Activated naive CD8-positive, alpha-beta T cell treated with anti-CD3 and anti-CD28 coated beads, Interleukin-2, amount 10 ng/mL, durations not matched to agents 7 days and 5 days (primary cell): ENCODE data around the gene ARID4B. TPM values are rescaled to one million over a fixed set of nuclear protein-coding genes. Genes with fewer than 3 reads are reported as not detected.
A peak's percentile ranks its signal among the peaks of the same experiment; 100 is the strongest.
"Not testable (repeated sequence)": the region's sequence is repeated elsewhere in the genome, so short reads cannot be mapped to it uniquely, and the experiment has no call there.

ENCODE experiments used
- ATAC-seq: fragments of 150-1000 bp; cut with Tn5 transposase; one replicate; pipeline ENCODE4 v1.10.0; 2021; ENCODE audit warnings: low read depth, moderate library complexity
- POLR2A ChIA-PET: fragments of 350-600 bp; sonication (Branson Sonifier 250); formaldehyde crosslinking; loops from one replicate; lab custom pipeline; 2021; ENCODE audit warnings: antibody characterized with exemption; lab: Charles Lee
- DNase-seq: peaks from one replicate; pipeline ENCODE4 v3.0.0; 2021
- H3K27ac Mint-ChIP-seq: one replicate; pipeline ENCODE4 v1.8.0; 2022; ENCODE audit warnings: mild to moderate bottlenecking, mixed read lengths
- H3K27me3 Mint-ChIP-seq: one replicate; pipeline ENCODE4 v1.8.0; 2022; ENCODE audit warnings: mild to moderate bottlenecking, moderate library complexity, mixed read lengths
- H3K36me3 Mint-ChIP-seq: one replicate; pipeline ENCODE4 v1.8.0; 2021; ENCODE audit warnings: mild to moderate bottlenecking, mixed read lengths
- H3K4me1 Mint-ChIP-seq: one replicate; pipeline ENCODE4 v1.8.0; 2021; ENCODE audit warnings: mixed read lengths
- H3K4me3 Mint-ChIP-seq: one replicate; pipeline ENCODE4 v1.8.0; 2022; ENCODE audit warnings: mild to moderate bottlenecking, moderate library complexity, mixed read lengths
- H3K9me3 Mint-ChIP-seq: one replicate; pipeline ENCODE4 v1.8.0; 2021; ENCODE audit warnings: mixed read lengths
- total RNA-seq, 2 experiments: library from RNA; stranded (reverse); gene quantifications; one replicate each; pipeline ENCODE4 v1.2.3, GENCODE V29; 2021

Gene ARID4B
- total RNA-seq, 2 experiments from 2014 or later: 62.3 to 66.6 TPM

- Mint-ChIP-seq H3K27me3 (no peaks in the 10 kb centered on the region), H3K4me1 (peaks cover 27% of the 10 kb centered on the region), H3K27ac (no peak overlapping the region), H3K4me3 (no peak overlapping the region), H3K9me3 (no peaks in the 10 kb centered on the region), H3K36me3 (peaks cover 15% of the 10 kb centered on the region)
- DNase-seq (no peak), ATAC-seq (no peak)
- POLR2A ChIA-PET: no interaction called here
Measured at GRCh38 chr1:235240960-235241359, 87.0 kb downstream of the ARID4B start.

GRCh38 chr1:235239851-235240250 lies 88.1 kb downstream of the ARID4B start:
- Mint-ChIP-seq H3K4me1 (peaks cover 22% of the 10 kb centered on the region), H3K27ac (no peak overlapping the region), H3K4me3 (no peak overlapping the region), H3K36me3 (peaks cover 15% of the 10 kb centered on the region), H3K9me3 (no peaks in the 10 kb centered on the region), H3K27me3 (no peaks in the 10 kb centered on the region)
- no peak for DNase-seq
- POLR2A ChIA-PET: interaction anchor here (1.2 kb wide), 1 partner anchor 79 kb away, joined by 5 read pairs; the partner anchor contains the start of gene RBM34
- no peak for ATAC-seq

GRCh38 chr1:235238558-235238957 lies 89.4 kb downstream of the ARID4B start:
- ATAC-seq (no peak), DNase-seq (no peak)
- Mint-ChIP-seq H3K36me3 (peaks cover 14% of the 10 kb centered on the region), H3K4me1 (peaks cover 18% of the 10 kb centered on the region), H3K9me3 (no peaks in the 10 kb centered on the region), H3K4me3 (no peak overlapping the region), H3K27ac (no peak overlapping the region), H3K27me3 (no peaks in the 10 kb centered on the region)
- POLR2A ChIA-PET: no interaction called here

- Mint-ChIP-seq H3K27ac (no peak overlapping the region), H3K36me3 (peaks cover 17% of the 10 kb centered on the region), H3K4me3 (no peak overlapping the region), H3K4me1 (peaks cover 15% of the 10 kb centered on the region), H3K27me3 (no peaks in the 10 kb centered on the region), H3K9me3 (no peaks in the 10 kb centered on the region)
- ATAC-seq: no peak
- POLR2A ChIA-PET: interaction anchor here (0.6 kb wide), 1 partner anchor 390 kb away, joined by 3 read pairs; no protein-coding TSS in a partner anchor
- no peak for DNase-seq
Measured at GRCh38 chr1:235236128-235236527, 91.9 kb downstream of the ARID4B start.

- Mint-ChIP-seq H3K27ac (no peak overlapping the region), H3K36me3 (peaks cover 17% of the 10 kb centered on the region), H3K27me3 (no peaks in the 10 kb centered on the region), H3K4me1 (peaks cover 3% of the 10 kb centered on the region), H3K4me3 (no peak overlapping the region), H3K9me3 (no peaks in the 10 kb centered on the region)
- DNase-seq (no peak), ATAC-seq (no peak)
- POLR2A ChIA-PET: interaction anchor here (0.6 kb wide), 2 partner anchors 69 to 449 kb away, joined by 3 read pairs; partner anchors contain the start of gene RBM34
Measured at GRCh38 chr1:235229868-235230267, 98.1 kb downstream of the ARID4B start.

GRCh38 chr1:235227414-235227813 lies 100.6 kb downstream of the ARID4B start:
- DNase-seq (no peak), ATAC-seq (no peak)
- H3K36me3 Mint-ChIP-seq: peaks cover 16% of the 10 kb centered on the region
- POLR2A ChIA-PET: no interaction called here
- H3K4me1 Mint-ChIP-seq: peaks cover 2% of the 10 kb centered on the region
- no peak overlapping the region for H3K4me3 Mint-ChIP-seq
- H3K27ac Mint-ChIP-seq: no peak overlapping the region
- H3K27me3 Mint-ChIP-seq: no peaks in the 10 kb centered on the region
- no peaks in the 10 kb centered on the region for H3K9me3 Mint-ChIP-seq

- Mint-ChIP-seq H3K4me1 (peaks cover 2% of the 10 kb centered on the region), H3K27me3 (no peaks in the 10 kb centered on the region), H3K36me3 (peaks cover 16% of the 10 kb centered on the region), H3K9me3 (no peaks in the 10 kb centered on the region), H3K4me3 (no peak overlapping the region), H3K27ac (peak overlapping the region; percentile 22)
- POLR2A ChIA-PET: no interaction called here
- no peak for ATAC-seq
- DNase-seq: no peak
Measured at GRCh38 chr1:235226933-235227332, 101.0 kb downstream of the ARID4B start.

- Mint-ChIP-seq H3K9me3 (no peaks in the 10 kb centered on the region), H3K4me3 (no peak overlapping the region), H3K36me3 (peaks cover 17% of the 10 kb centered on the region), H3K27me3 (no peaks in the 10 kb centered on the region), H3K4me1 (peaks cover 2% of the 10 kb centered on the region), H3K27ac (no peak overlapping the region)
- DNase-seq (no peak), ATAC-seq (no peak)
- POLR2A ChIA-PET: interaction anchor here (1.0 kb wide), 1 partner anchor 64 kb away, joined by 4 read pairs; the partner anchor contains the start of gene RBM34
Measured at GRCh38 chr1:235225299-235225698, 102.7 kb downstream of the ARID4B start.

GRCh38 chr1:235221653-235222375 lies 106.2 kb downstream of the ARID4B start:
- Mint-ChIP-seq H3K4me1 (peaks cover 1% of the 10 kb centered on the region), H3K9me3 (no peaks in the 10 kb centered on the region), H3K27me3 (no peaks in the 10 kb centered on the region), H3K4me3 (no peak overlapping the region), H3K27ac (no peak overlapping the region), H3K36me3 (peaks cover 14% of the 10 kb centered on the region)
- POLR2A ChIA-PET: no interaction called here
- no peak for ATAC-seq
- no peak for DNase-seq

- POLR2A ChIA-PET: interaction anchor here (0.7 kb wide), 1 partner anchor 25 kb away, joined by 5 read pairs; no protein-coding TSS in a partner anchor
- Mint-ChIP-seq H3K4me3 (peak overlapping the region; percentile 10), H3K36me3 (peaks cover 26% of the 10 kb centered on the region), H3K9me3 (peaks cover 2% of the 10 kb centered on the region), H3K4me1 (peaks cover 28% of the 10 kb centered on the region), H3K27me3 (no peaks in the 10 kb centered on the region), H3K27ac (peak overlapping the region; percentile 56)
- ATAC-seq (no peak), DNase-seq (no peak)
Measured at GRCh38 chr1:235215453-235215852, 112.5 kb downstream of the ARID4B start.

- H3K4me1 Mint-ChIP-seq: peaks cover 28% of the 10 kb centered on the region
- H3K9me3 Mint-ChIP-seq, POLR2A ChIA-PET, DNase-seq, ATAC-seq, H3K27me3 Mint-ChIP-seq: not testable (repeated sequence)
- H3K4me3 Mint-ChIP-seq: peak overlapping the region; percentile 41
- H3K36me3 Mint-ChIP-seq: peaks cover 28% of the 10 kb centered on the region
- H3K27ac Mint-ChIP-seq: peak overlapping the region; percentile 40
Measured at GRCh38 chr1:235214962-235215361, 113.0 kb downstream of the ARID4B start.

GRCh38 chr1:235213752-235214151 lies 114.2 kb downstream of the ARID4B start:
- Mint-ChIP-seq H3K4me3 (peak overlapping the region; percentile 75), H3K36me3 (peaks cover 30% of the 10 kb centered on the region), H3K27me3 (no peaks in the 10 kb centered on the region), H3K27ac (peak overlapping the region; percentile 61), H3K4me1 (peaks cover 28% of the 10 kb centered on the region), H3K9me3 (peaks cover 2% of the 10 kb centered on the region)
- POLR2A ChIA-PET: no interaction called here
- DNase-seq (no peak), ATAC-seq (no peak)

GRCh38 chr1:235211517-235211916 lies 116.5 kb downstream of the ARID4B start:
- ATAC-seq (no peak), DNase-seq (no peak)
- H3K4me3 Mint-ChIP-seq: no peak overlapping the region
- peaks cover 36% of the 10 kb centered on the region for H3K4me1 Mint-ChIP-seq
- H3K27me3 Mint-ChIP-seq: no peaks in the 10 kb centered on the region
- POLR2A ChIA-PET: no interaction called here
- H3K36me3 Mint-ChIP-seq: peaks cover 30% of the 10 kb centered on the region
- H3K9me3 Mint-ChIP-seq: peaks cover 2% of the 10 kb centered on the region
- no peak overlapping the region for H3K27ac Mint-ChIP-seq

- no peaks in the 10 kb centered on the region for H3K9me3 Mint-ChIP-seq
- peaks cover 22% of the 10 kb centered on the region for H3K4me1 Mint-ChIP-seq
- no peaks in the 10 kb centered on the region for H3K27me3 Mint-ChIP-seq
- peak overlapping the region; percentile 49 for H3K4me3 Mint-ChIP-seq
- H3K36me3 Mint-ChIP-seq: peaks cover 32% of the 10 kb centered on the region
- peak overlapping the region; percentile 78 for H3K27ac Mint-ChIP-seq
- DNase-seq (peak; percentile 35), ATAC-seq (peak; percentile 87)
- POLR2A ChIA-PET: interaction anchor here (1.4 kb wide), 1 partner anchor 46 kb away, joined by 4 read pairs; the partner anchor contains the start of gene RBM34
Measured at GRCh38 chr1:235207209-235207565, 120.8 kb downstream of the ARID4B start.
